M059J (cell line): ENCODE results near the gene USP5. TPM values are rescaled to one million over a fixed set of nuclear protein-coding genes. Genes with fewer than 3 reads are reported as not detected.

Experiments used
- DNase-seq: peaks from one replicate; pipeline ENCODE4 v3.0.0-alpha.2; 2012; ENCODE audit warnings: low read depth
- total RNA-seq: library from RNA; depleted of rRNA; stranded (reverse); fragments of >200 nt; shearing (Covaris generic); gene quantifications from 2 replicates; pipeline ENCODE4 v1.2.3, GENCODE V29; 2014; rRNA removed

Gene USP5
- total RNA-seq: 47.3 and 79.3 TPM in 2 replicates

DNA sequence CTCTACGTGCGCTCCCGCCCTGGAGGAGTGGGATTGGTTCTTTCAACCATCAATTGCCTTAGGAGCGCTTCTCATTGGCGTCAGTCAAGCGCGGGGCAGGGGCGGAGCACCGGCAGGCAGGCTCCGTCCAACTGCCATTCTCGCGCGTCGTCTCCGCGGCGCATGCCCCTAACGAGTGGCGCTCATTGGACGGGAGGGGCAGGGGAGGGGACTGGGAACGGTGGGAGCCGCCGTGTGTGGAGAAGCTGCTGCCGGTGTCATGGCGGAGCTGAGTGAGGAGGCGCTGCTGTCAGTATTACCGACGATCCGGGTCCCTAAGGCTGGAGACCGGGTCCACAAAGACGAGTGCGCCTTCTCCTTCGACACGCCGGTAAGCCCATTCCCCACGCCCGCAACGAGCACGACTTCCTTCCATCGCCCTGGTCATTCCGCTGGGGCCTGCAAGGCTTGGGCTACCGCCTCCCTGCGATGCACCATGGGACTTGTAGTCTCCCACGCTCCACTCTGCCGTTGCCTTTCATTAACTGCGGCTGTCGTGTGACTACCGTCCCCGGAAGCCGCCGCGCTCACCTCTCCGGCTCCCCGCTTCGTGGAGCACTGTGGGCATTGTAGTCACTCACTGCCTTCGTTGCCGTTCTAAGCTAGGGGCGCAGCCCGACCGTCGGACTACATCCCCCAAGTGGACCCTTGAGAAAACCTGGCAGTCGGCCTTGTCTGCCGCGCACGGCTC is at the start of gene USP5:
Gene USP5 (plus strand): TSS at position 230 of the 730 bp plus-strand sequence. CDS start 30 bp downstream, at position 260.
- DNase-seq: peak; percentile 99

GRCh38 chr12:6807170-6807569 is 44.8 kb upstream of the USP5 start:
- peak; percentile 28 for DNase-seq

DNA sequence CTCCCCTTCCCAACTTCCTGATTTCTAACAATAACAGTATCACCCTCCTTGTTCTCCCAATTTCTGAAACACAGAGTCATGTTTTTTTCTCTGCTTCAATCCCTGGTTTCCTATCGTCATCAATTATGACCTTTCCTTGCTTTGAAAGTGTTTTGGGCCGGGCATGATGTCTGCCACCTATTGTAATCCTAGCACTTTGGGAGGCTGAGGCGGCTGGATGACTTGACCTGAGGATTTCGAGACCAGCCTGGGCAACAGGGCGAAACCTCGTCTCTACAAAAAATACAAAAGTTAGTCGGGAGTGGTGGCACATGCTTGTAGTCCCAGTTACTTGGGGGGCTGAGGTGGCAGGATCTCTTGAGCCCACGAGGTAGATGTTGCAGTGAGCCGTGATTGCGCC is 42.9 kb upstream of the USP5 start:
- DNase-seq: no peak

DNA sequence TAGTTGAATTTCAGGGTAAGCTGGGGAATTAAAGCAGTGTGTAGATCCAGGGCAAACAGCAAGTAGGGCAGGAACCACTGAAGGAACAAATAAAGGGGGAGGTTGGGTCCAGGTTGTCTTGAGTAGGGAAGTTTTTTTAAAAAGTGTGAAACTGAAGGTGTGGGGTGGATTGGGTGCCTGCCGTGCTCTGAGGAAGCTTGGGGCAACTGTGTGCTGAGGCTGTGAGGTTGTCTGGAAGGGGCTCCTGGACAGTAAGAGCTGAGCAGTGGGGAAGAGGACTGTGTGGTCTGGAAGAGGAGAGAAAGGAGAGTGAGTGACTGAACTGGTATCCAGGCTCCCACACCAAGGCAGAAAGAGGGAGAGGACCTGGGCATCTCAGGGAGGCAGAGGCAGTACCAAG is 41.2 kb upstream of the USP5 start:
- DNase-seq: no peak

DNA sequence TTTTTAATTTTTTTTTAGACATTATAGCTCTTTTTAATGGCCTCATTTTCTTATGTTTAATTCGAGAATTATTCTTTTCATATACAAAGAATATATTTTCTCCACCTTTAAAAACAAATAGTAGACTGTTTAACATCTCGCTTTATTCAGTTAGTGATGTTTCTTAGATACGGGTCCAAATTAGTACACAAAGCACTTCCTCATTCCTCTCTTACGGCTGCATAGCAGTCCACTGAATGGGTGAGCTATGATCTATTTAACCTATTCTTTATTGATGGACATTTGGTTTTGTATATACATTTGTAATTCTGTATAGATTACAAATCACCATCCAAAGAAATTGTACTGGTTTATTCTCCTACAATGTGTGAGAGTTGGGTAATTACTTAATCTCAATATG is 38.6 kb upstream of the USP5 start:
- no peak for DNase-seq

- no peak for DNase-seq
Observed at GRCh38 chr12:6816598-6816997, 35.4 kb upstream of the USP5 start.

- DNase-seq: no peak
Observed at GRCh38 chr12:6817098-6817497, 34.9 kb upstream of the USP5 start.

GRCh38 chr12:6817662-6818157 is 34.2 kb upstream of the USP5 start:
- no peak for DNase-seq

- no peak for DNase-seq
Observed at GRCh38 chr12:6818222-6818621, 33.7 kb upstream of the USP5 start.

DNA sequence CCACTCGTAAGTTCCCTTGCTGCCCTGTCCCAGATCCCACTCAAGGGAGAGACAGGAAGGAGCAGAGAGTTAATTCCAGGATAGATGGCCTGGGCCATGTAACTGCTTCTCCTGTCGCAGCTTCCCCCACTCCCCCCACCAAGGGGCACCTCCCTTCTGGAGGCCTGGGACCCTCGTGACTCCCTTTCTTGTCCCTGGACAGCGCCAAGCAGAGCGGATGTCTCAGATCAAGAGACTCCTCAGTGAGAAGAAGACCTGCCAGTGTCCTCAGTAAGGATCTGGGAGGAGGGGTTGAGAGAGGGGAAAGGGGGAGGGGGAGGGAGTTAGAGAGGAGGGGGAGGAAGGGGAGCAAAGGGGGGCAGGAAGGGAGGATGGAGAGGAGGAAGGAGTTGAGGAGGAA is 33.3 kb upstream of the USP5 start:
- DNase-seq: no peak

DNA sequence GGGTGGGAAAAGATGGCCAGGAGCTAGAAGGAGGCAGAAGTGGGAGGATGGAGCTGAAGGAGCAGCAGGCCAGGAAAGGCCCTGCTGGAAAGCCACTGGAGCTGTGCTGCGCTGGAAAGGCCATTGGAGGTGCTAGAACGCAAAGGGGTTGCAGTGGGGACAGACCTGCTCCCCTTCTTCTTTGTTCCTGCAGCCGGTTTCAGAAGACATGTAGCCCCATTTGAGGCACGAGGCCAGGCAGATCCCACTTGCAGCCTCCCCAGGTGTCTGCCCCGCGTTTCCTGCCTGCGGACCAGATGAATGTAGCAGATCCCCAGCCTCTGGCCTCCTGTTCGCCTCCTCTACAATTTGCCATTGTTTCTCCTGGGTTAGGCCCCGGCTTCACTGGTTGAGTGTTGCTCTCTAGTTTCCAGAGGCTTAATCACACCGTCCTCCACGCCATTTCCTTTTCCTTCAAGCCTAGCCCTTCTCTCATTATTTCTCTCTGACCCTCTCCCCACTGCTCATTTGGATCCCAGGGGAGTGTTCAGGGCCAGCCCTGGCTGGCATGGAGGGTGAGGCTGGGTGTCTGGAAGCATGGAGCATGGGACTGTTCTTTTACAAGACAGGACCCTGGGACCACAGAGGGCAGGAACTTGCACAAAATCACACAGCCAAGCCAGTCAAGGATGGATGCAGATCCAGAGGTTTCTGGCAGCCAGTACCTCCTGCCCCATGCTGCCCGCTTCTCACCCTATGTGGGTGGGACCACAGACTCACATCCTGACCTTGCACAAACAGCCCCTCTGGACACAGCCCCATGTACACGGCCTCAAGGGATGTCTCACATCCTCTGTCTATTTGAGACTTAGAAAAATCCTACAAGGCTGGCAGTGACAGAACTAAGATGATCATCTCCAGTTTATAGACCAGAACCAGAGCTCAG is 32.6 kb upstream of the USP5 start:
- DNase-seq: no peak

DNA sequence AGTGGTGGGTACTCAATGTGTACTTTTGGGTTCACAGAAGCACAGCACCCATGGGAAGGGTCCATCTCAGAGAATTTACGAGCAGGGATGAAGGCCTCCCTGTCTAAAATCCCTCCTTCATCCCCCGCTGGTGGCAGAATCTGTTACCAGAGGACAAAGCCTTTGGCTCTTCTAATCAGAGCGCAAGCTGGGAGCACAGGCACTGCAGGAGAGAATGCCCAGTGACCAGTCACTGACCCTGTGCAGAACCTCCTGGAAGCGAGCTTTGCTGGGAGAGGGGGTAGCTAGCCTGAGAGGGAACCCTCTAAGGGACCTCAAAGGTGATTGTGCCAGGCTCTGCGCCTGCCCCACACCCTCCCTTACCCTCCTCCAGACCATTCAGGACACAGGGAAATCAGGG is 31.8 kb upstream of the USP5 start:
- no peak for DNase-seq

- DNase-seq: no peak
Observed at GRCh38 chr12:6821591-6822425, 30.1 kb upstream of the USP5 start, which contains the start of gene GPR162. GPR162 (plus strand) TSS chr12:6821821; CDS start chr12:6823899, 2,078 bp downstream.

GRCh38 chr12:6822426-6823135 is 29.4 kb upstream of the USP5 start:
- no peak for DNase-seq

DNA sequence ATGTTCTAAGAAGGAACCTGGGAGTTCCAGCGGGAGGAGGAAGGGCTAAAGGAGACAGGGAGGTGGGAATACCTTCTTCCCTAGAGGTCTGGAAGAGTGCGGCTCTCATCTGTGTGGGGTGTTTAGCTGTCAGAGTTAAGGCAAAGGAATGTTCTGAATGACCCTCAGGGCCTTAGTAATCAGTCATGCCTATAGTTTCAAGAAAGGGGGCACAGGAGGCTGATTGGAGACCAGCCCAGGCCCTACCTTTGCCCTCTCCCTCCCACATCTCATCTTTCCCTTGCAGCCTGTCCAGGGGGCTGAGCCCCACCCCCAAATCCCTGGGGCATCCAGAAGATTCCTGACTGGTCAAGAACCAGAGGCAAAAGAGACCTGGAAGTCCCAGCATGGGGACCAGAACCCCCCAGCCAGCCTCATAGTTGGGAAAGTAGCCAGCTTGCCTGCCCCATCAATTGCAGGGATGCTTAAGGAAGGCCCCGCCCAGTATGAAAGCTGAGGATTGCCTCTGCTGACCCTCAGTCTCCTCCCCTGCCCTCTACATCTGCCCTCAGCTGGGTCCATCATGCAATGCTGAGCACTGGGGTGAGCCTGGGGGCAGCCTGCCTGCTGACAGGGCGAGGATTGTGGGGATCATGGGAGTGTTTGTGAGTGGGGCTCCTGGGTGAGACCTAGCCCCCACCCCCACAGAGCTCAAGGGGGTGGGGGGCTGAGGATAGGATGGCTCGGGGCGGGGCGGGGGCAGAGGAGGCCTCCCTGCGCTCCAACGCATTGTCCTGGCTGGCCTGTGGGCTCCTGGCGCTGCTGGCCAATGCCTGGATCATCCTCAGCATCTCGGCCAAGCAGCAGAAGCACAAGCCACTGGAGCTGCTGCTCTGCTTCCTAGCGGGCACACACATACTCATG is 28.5 kb upstream of the USP5 start:
- DNase-seq: peak; percentile 12

GRCh38 chr12:6824085-6824775 is 27.7 kb upstream of the USP5 start:
- no peak for DNase-seq

DNA sequence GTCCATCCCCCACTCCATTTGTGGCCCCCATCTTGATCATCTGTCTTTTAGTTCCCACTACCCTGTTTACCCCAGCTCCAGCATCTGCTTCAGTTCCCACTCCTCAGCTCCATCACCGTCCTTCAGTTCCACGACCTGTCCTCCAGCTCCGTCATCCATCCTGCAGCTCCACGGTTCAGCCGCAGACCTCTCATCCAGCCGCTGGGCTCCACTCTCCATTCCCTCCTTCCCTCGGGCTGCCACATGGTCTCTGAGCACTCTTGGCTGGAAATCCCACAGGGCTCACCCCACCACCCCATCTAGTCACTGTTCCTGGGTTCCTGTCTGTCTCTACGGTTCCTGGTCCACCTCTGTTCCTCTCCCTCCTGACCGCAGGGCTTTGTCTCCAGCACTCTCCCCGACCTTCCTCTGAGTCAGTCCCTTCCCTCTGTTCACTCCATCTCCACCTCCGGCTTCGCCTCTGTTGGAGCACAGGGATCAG is 27.0 kb upstream of the USP5 start:
- DNase-seq: peak; percentile 44

- DNase-seq: peak; percentile 69
Observed at GRCh38 chr12:6825398-6826124, 26.4 kb upstream of the USP5 start.
